Activated CD8-positive, alpha-beta memory T cell treated with anti-CD3 and anti-CD28 coated beads for 36 hours (primary cell): ENCODE results near the gene TSTD2. TPM values are rescaled to one million over a fixed set of nuclear protein-coding genes. Genes with fewer than 3 reads are reported as not detected.
"Not testable (repeated sequence)": the region's sequence is repeated elsewhere in the genome, so short reads cannot be mapped to it uniquely, and the experiment has no call there.

Experiments
- CTCF ChIA-PET: fragments of 350-600 bp; sonication (Branson Sonifier 250); formaldehyde crosslinking; loops from one replicate; lab custom pipeline; 2021; ENCODE audit warnings: antibody characterized with exemption; lab: Charles Lee
- POLR2A ChIA-PET: fragments of 350-600 bp; sonication (Branson Sonifier 250); formaldehyde crosslinking; loops from one replicate; lab custom pipeline; 2021; ENCODE audit warnings: antibody characterized with exemption; lab: Charles Lee
- total RNA-seq, 2 experiments: library from RNA; stranded (reverse); gene quantifications; one replicate each; pipeline ENCODE4 v1.2.3, GENCODE V29; 2021

The TSTD2 gene
- total RNA-seq, 2 experiments from 2014 or later: 14.5 to 16.3 TPM

- ChIA-PET POLR2A (no interaction called here), CTCF (interaction anchor here (1.0 to 2.9 kb wide), 23 partner anchors 9 to 855 kb away, joined by 3 to 35 read pairs (median 5); no protein-coding TSS in a partner anchor)
Measured at GRCh38 chr9:97599314-97599846, 33.8 kb downstream of the TSTD2 start.

GRCh38 chr9:97598461-97599288, 34.5 kb downstream of the TSTD2 start:
- CTCF ChIA-PET: interaction anchor here (0.5 to 2.9 kb wide), 27 partner anchors 8 to 1092 kb away, joined by 3 to 35 read pairs (median 4); partner anchors contain the start of gene TDRD7
- POLR2A ChIA-PET: interaction anchor here (0.6 to 0.7 kb wide), 2 partner anchors 130 to 201 kb away, joined by 3 to 4 read pairs; no protein-coding TSS in a partner anchor

DNA sequence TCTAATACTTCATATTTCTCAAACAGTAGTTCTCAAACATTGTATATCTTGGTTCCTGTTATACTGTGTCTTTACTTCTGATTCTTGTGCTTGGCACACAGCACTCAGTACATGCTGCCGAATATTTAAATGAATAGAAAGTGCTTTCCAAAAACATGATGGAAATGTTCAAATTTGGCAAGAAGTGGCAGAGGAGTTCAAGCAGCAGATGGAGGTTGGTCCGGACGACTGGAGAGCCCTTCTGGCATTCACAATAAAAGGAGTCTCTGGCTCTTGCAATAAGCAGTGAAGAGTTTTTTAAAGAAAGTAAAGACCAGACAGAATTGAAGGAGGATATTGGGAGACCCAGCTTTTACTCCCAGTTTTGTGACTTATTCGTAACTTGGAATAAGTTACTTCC, 36.3 kb downstream of the TSTD2 start:
- POLR2A ChIA-PET: no interaction called here
- CTCF ChIA-PET: no interaction called here

DNA sequence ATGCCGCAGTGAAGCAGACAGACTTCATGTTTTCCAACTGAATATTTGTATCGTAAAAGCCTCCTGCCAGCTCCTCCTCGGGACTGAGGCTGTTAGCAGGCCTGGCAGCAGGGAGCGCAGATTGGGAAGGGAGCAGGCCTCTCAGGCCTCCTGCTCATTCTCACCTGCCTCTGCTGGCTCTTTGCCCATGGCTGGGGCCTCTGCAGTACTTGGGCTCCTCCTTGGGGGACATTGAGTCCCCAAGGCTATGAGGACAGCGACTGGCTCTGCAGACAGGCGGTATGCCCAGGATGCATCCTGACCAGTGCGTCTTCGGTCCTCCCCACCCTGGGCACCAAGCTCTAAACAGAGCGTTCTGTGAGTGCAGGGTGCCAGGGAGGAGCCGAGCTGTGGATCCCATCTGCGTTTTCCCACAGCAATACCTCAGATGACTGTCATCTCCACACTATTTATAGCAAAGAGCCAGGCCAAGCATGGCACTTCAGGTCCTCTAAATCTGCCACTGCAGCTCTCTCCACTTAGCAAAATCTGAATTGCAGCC, 38.7 kb downstream of the TSTD2 start:
- POLR2A ChIA-PET: no interaction called here
- CTCF ChIA-PET: no interaction called here

GRCh38 chr9:97593960-97594359, 39.2 kb downstream of the TSTD2 start:
- ChIA-PET POLR2A (no interaction called here), CTCF (no interaction called here)

DNA sequence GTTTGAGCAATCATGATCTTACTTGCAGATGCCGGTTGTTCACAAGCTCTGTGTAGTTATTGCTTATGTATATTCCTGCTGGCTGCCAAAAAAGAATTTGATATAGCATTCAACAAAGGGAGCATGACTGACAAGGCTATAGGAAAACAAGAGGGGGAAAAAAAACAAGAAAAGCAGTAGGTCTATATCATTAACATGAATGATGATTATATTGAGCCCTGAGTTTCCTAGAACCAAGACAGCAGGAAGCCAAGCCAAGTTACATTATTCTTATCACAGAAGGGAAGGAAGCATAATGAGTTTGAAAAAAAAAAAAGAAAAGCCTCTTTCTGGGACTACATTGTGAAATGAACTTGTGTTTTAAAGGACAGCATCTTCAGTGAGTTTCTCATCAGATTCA, 41.0 kb downstream of the TSTD2 start:
- CTCF ChIA-PET: no interaction called here

GRCh38 chr9:97591535-97591934, 41.6 kb downstream of the TSTD2 start:
- CTCF ChIA-PET: no interaction called here
- POLR2A ChIA-PET: no interaction called here

More for the DNA sequence above, 41.0 kb downstream of the TSTD2 start:
- POLR2A ChIA-PET: no interaction called here

- POLR2A ChIA-PET, CTCF ChIA-PET: not testable (repeated sequence)
Measured at GRCh38 chr9:97586909-97587308, 46.3 kb downstream of the TSTD2 start.

GRCh38 chr9:97584778-97585177, 48.4 kb downstream of the TSTD2 start:
- CTCF ChIA-PET: not testable (repeated sequence)

GRCh38 chr9:97581590-97581989, 51.6 kb downstream of the TSTD2 start:
- POLR2A ChIA-PET, CTCF ChIA-PET: not testable (repeated sequence)

More at GRCh38 chr9:97584778-97585177, 48.4 kb downstream of the TSTD2 start:
- POLR2A ChIA-PET: not testable (repeated sequence)

- CTCF ChIA-PET: no interaction called here
- POLR2A ChIA-PET: no interaction called here
Measured at GRCh38 chr9:97579914-97580313, 53.3 kb downstream of the TSTD2 start.

- ChIA-PET CTCF (no interaction called here), POLR2A (no interaction called here)
Measured at GRCh38 chr9:97578846-97579245, 54.3 kb downstream of the TSTD2 start.

DNA sequence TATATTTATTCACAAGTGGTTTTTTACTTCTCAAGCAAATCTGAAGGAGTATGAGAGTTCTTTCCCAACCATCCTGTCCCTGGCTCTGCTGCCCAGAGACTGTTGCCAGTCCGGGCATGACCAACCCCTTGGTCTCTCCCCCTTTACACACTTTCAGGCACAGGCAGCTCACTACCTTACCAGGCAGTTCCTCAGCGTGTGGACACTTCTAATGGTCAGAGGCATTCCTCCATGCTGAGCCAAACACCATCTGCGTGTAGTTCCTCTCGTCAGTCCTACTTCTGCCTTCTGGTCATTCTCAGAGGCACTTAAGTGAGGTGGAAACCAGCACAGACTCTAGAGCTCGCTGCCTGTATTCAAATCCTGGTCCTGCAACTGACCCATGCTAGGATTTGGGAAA, 56.1 kb downstream of the TSTD2 start:
- CTCF ChIA-PET: no interaction called here
- POLR2A ChIA-PET: no interaction called here

- ChIA-PET POLR2A (interaction anchor here (0.5 to 1.3 kb wide), 3 partner anchors 58 to 74 kb away, joined by 3 to 4 read pairs (median 3); partner anchors contain the start of genes NCBP1, TMOD1 and TSTD2), CTCF (interaction anchor here (1.3 kb wide), 1 partner anchor 73 kb away, joined by 3 read pairs; no protein-coding TSS in a partner anchor)
Measured at GRCh38 chr9:97575673-97576200, 57.4 kb downstream of the TSTD2 start.

DNA sequence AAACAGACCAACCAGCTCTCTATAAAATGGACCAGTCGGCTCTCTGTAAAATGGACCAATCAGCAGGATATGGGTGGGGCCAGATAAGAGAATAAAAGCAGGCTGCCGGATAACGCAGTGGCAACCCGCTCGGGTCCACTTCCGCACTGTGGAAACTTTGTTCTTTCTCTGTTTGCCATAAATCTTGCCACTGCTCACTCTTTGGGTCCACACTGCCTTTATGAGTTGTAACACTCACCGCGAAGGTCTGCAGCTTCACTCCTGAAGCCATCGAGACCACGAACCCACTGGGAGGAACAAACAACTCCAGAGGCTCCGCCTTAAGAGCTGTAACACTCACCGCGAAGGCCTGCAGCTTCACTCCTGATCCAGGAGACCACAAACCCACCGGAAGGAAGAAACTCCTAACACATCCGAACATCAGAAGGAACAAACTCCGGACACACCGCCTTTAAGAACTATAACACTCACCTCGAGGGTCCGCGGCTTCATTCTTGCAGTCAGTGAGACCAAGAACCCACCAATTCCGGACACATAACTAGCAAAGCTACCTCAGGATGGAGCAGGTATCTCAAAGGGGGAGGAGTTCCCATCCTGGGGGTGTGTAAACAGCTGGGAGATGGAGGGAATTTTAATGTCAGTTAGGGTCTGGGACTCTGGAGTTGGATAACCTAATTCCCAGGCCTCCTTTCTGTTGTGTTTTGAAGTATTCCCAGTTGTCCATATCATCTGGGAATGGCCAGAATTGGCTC, 58.1 kb downstream of the TSTD2 start:
- ChIA-PET CTCF (interaction anchor here (1.3 kb wide), 2 partner anchors 72 to 188 kb away, joined by 3 read pairs; no protein-coding TSS in a partner anchor), POLR2A (interaction anchor here (0.9 to 1.3 kb wide), 2 partner anchors 58 to 73 kb away, joined by 3 read pairs; partner anchors contain the start of genes NCBP1, TMOD1 and TSTD2)

GRCh38 chr9:97574101-97574571, 59.0 kb downstream of the TSTD2 start:
- CTCF ChIA-PET: interaction anchor here (1.3 kb wide), 2 partner anchors 71 to 187 kb away, joined by 3 read pairs; no protein-coding TSS in a partner anchor
- POLR2A ChIA-PET: not testable (repeated sequence)

DNA sequence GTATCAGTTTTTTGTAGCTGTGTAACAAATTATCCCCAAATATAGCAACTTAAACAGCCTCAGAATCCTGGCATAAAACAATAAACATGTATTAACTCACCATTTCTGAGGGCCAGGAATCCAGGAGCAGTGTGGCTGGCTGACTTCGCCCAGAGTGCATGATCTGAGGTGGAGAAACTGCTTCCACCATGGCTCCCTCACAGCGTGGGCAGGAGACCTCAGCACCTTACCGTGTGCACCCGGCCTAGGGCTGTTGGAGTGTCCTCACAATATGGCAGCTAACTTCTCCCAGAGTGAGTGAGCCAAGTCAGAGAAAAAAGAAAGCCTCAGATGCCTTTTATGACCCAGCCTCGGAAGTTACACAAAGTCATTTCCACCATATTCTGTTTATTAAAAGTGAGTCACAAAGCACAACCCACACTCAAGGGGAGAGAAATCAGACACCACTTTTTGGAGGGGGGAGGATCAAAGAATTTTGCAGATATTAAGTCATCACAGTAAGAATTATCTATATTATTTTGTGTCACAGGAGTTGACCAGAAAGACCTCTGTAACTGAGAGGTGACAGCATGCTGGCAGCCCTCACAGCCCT, 59.6 kb downstream of the TSTD2 start:
- CTCF ChIA-PET: interaction anchor here (1.3 kb wide), 1 partner anchor 187 kb away, joined by 3 read pairs; no protein-coding TSS in a partner anchor
- POLR2A ChIA-PET: no interaction called here

GRCh38 chr9:97572892-97573365, 60.2 kb downstream of the TSTD2 start:
- CTCF ChIA-PET: no interaction called here
- POLR2A ChIA-PET: no interaction called here
